NCI-H146 treated with DMSO at 0.1 percent for 48 hours (cell line): ENCODE measurements around the gene DGKD.

Source experiments
- DNase-seq: peaks from one replicate; lab custom pipeline; 2025; ENCODE audit not compliant: unreplicated experiment; lab: John Stamatoyannopoulos, UW

Gene DGKD

DNA sequence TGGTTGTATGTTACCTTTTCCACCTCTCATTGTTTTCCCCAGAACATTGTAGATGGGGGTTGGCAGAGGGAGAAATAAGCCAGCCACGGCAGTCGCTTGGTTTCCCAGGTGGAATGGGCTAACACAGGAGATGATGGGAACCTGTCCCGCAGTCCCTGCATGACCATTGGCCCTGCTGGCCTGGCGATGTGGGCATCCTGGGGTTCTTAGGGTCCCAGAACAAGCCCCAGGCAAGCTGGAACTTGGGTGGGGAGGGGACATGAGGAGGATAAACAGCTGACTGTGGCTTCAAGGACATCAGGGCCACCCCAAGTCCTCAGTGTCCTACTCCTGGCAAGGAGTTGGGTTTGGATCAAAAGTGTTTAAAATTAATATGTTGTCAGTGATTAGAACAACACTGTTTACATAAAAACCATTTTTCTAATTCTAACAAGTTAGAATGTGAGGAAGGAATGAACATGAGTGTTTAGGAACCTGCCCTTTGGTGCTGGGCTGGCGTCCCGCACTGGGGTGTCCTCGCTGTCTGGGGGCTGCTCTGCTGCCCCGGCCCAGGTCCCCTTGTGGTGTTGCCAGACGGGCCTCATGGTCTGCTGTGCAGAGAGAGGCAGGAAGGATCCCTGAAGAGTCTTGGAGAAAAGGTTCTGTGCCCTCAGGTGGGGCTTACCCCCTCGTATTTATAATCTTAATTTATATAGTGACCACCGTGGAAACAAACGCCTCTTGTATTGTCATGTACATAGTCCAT, 117.2 kb downstream of the DGKD start:
- no peak for DNase-seq

GRCh38 chr2:233473386-233473791, 119.1 kb downstream of the DGKD start:
- DNase-seq, result no peak

DNA sequence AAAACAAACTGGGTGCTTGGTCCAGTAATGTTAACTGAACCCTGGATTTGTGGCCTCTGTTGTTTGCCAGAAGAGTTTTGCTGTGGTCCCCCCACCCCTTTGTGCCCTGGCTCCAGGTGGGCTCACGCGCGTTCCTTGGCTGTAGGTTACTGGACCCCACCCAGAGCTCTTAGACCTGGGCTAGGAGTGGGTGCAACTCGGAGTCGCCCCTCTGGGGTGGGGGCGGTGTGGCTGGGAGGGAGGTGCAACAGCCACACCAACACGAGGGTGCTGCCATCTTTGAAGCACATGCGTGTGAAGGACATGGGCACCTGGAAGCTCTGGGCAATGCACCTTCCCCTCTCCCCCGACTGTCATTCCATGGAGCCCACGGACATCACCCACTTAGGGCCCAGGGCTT, 119.6 kb downstream of the DGKD start:
- DNase-seq, result no peak

GRCh38 chr2:233474308-233475160, 120.2 kb downstream of the DGKD start:
- no peak for DNase-seq

DNA sequence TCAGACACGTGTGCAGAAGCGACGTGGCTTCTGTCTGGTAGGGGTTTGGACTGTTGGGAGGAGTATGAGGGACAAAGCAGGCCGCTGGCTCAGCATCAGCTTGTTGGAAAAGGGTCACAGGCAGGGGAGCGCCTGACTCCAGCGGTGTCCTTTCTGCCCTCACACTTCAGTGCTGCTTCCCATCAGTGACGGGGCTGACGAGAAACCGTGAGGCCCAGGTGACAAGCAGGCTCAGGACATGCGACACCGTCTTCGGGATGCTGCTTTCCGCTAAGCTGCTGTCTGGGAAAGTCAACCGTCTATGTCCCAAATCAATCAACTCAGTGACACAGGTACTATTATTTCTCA, 121.7 kb downstream of the DGKD start:
- no peak for DNase-seq

GRCh38 chr2:233476651-233477547, 122.6 kb downstream of the DGKD start:
- no peak for DNase-seq

- no peak for DNase-seq
Observed at GRCh38 chr2:233477548-233478433, 123.5 kb downstream of the DGKD start.

GRCh38 chr2:233479616-233480489, 125.6 kb downstream of the DGKD start:
- DNase-seq, result no peak

GRCh38 chr2:233480490-233481202, 126.4 kb downstream of the DGKD start:
- peak; percentile 53 for DNase-seq

GRCh38 chr2:233481368-233482142, 127.3 kb downstream of the DGKD start:
- DNase-seq, result peak; percentile 11

DNA sequence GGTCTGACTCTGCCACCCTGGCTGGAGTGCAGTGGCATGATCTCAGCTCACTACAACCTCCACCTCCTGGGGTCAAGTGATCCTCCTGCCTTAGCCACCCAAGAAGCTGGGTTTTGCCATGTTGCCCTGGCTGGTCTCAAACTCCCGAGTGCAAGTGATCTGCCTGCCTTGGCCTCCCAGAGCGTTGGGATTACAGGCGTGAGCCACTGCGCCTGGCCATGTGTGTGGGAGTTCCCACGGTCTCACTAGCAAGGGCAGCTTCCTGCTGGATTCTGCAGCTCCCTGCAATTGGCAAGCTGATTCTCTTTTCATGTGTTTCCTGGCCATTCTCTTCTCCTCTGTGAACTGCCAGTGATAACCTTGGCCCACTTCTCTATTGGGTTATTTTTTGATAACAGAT, 128.3 kb downstream of the DGKD start:
- no peak for DNase-seq

DNA sequence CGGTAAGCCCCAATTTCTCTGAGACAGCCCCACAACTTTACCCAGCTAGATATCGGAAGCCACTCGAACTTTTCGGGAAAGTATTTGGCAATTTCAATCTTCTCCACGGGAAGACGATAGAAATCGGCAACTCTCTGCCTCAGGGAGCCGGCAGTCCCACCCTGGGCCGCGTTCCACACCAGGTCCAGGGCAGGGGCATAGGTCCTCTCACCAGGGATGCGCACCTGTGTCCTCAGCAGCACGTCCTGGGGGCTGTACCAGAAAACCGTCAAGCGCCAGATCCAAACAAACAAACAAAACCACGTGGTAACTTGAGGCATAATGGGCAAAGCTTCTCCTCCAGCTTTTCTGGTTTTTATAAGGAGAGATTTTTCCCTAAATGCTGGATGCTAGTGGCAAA, 131.4 kb downstream of the DGKD start:
- no peak for DNase-seq

DNA sequence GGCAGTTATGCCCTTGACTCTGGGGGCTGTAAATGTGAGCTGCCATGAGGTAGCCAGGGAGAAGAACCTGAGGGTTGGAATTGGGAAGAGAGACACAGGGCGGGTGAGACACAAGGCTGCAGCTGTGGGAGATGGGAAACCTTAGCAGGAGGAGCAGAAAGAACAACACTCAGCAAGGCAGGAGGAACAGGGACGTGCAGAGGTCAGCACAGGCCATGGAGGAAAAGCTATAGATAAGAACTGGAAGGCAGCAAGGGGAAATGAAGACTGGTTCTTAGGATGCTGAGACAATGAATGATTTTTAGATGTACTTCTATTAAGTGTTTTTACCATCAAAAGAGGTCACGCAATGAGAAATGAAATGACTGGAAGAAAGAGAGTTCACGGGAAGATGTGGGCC, 132.1 kb downstream of the DGKD start:
- DNase-seq, result no peak

DNA sequence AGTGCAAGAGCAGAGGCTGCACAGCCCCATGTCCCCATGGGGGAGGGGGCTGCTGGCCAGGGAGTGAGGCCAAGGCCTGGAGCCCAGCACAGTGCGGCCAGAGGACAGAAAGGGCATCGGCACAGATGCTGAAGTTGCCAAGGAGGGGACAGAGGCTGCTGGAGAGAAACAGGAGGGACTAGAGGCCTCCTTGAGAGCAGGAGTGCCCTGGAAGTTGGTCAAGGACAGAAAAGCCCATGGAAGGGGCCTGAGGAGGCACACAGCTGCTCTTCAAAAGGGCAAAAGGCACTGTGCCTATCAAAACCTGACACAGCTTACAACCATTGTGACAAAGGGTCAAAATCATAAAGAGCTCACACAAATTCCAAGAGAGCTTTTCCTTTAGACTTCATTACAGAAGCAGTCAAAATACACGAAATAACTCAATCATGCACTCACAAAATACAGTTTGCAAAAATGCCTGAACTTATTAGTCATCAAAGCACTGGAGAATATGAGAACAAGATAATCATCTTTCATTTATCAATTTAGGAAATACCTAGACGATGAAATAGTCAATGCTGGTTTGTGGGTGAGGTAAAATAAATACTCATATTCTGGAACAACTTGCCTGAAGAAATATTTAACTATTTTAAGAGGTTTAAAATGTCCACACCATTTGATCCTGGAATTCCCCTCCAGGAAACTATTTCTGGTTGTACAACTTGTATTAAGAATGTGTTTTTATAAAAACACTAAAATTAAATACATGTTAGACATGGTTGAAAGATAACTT, 132.7 kb downstream of the DGKD start:
- DNase-seq, result no peak

- DNase-seq, result no peak
Observed at GRCh38 chr2:233487748-233488345, 133.6 kb downstream of the DGKD start.

DNA sequence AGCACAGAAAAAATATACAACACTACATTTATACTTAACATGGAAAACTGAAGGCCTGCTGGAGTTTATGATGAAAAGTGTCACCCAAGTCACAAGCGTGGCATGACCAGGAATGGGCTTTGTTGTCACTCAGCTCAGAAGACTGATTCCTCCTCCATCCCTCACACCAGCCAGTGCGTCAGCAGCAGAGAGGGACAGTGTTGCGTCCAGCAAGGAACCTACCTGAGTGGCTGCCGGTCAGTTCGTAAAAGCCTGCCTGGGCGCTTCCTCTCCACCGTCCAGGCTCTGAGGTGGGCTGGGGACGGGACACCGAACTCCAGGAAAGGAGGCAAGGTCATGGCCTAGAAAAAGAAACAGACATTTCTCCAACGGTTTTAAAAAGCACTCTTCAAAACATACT, 134.8 kb downstream of the DGKD start:
- DNase-seq, result no peak

DNA sequence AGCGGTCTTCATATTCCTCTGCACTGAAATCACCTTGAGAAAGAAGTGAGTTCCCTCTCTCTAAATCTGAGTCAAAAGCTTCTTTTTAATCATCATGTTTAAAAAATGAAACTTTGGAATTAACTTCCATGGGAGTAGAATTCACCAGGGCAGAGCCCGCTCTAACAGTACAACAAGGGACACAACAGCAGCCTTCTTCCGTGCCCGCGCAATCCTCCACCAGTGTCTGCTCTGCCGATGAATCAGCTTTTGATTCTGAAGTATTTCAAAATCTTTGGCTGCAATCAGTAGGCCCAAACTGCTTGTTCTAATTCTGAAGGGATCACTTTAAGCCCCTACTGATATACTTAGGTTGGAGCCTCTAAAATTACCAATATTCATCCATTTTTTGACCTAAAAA, 135.4 kb downstream of the DGKD start:
- no peak for DNase-seq
